Measurements from ENCODE around the gene LOXL1.

DNA sequence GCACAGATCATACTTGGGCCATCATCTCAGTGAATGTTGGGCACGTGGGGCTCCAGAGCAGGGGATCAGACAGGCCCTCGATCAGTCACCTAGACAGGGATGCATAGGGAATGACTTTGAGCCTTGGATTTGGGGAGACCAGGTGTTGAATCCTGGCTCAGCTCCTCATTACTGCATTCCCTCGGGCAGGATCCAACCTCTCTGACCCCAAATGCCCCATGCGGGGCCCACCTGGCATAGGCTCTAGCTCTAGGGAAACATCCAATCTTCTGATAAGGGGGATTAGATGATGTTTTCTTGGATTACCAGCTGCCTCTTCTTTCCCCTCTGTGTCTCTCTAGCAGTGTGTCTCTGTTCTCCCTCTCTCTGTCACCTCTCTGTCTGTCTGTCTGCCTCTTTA is 22.7 kb downstream of the LOXL1 start:
- TF ChIP-seq, protein P1, sequence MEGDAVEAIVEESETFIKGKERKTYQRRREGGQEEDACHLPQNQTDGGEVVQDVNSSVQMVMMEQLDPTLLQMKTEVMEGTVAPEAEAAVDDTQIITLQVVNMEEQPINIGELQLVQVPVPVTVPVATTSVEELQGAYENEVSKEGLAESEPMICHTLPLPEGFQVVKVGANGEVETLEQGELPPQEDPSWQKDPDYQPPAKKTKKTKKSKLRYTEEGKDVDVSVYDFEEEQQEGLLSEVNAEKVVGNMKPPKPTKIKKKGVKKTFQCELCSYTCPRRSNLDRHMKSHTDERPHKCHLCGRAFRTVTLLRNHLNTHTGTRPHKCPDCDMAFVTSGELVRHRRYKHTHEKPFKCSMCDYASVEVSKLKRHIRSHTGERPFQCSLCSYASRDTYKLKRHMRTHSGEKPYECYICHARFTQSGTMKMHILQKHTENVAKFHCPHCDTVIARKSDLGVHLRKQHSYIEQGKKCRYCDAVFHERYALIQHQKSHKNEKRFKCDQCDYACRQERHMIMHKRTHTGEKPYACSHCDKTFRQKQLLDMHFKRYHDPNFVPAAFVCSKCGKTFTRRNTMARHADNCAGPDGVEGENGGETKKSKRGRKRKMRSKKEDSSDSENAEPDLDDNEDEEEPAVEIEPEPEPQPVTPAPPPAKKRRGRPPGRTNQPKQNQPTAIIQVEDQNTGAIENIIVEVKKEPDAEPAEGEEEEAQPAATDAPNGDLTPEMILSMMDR (IDR thresholded peaks at IDR 0.05): no peak
- TF ChIP-seq EZH2 (IDR thresholded peaks at IDR 0.05; ENCODE audit: borderline replicate concordance, insufficient read depth, low read depth, low read length, poor library complexity, severe bottlenecking): no peak

Data from B cell (primary cell).